SK-N-SH (cell line): ENCODE measurements around the gene MTCH1. TPM values are rescaled to one million over a fixed set of nuclear protein-coding genes. Genes with fewer than 3 reads are reported as not detected.
A peak's percentile ranks its signal among the peaks of the same experiment; 100 is the strongest.

Source experiments
- CTCF ChIA-PET: fragments of 300-600, 350-600 bp; formaldehyde crosslinking; extraction: SDS; loops from one replicate; lab custom pipeline; 2021; lab: Yijun Ruan, JAX
- POLR2A ChIA-PET: fragments of 350-600 bp; sonication (Branson Sonifier 250); formaldehyde crosslinking; extraction: SDS; loops from one replicate; lab custom pipeline; 2020; ENCODE audit warnings: antibody characterized with exemption, inconsistent platforms; lab: Yijun Ruan, JAX
- DNase-seq: peaks from one replicate; pipeline ENCODE4 v3.0.0; 2012
- H2AFZ ChIP-seq: fragments of 200-600 bp; sonication (generic); 2 replicates; pipeline ENCODE4 v1.8.1; 2016; ENCODE audit warnings: antibody characterized with exemption, mild to moderate bottlenecking, low read depth
- H3F3A ChIP-seq: fragments of 200-600 bp; sonication (generic); replicated peaks from 2 replicates; pipeline ENCODE3; 2016; ENCODE audit warnings: antibody characterized with exemption, mild to moderate bottlenecking; ENCODE audit not compliant: insufficient read depth
- H3K27ac ChIP-seq, 2 experiments: fragments of 200-500 bp in 1 of 2; fragments of 200-600 bp in 1 of 2; sonication (Bioruptor generic) in 1 of 2; sonication (generic), shearing (Covaris generic) in 1 of 2; 2 replicates each; pipeline versions ENCODE4 v1.5.1 to v1.6.1; 2014 to 2016; ENCODE audit warnings: low read depth in 2 of 2, inconsistent platforms in 1 of 2, low read length in 1 of 2, mild to moderate bottlenecking in 1 of 2, mixed read lengths in 1 of 2
- H3K27me3 ChIP-seq: fragments of 200-600 bp; sonication (generic), shearing (Covaris generic); 2 replicates; pipeline ENCODE4 v1.6.1; 2016; ENCODE audit warnings: mixed run types; ENCODE audit not compliant: insufficient read depth
- H3K36me3 ChIP-seq, 2 experiments: fragments of 200-500 bp in 1 of 2; fragments of 200-600 bp in 1 of 2; sonication (Bioruptor generic) in 1 of 2; sonication (generic) in 1 of 2; replicated peaks in 1 of 2; 2 replicates each; pipeline versions ENCODE3 to v1.5.1; 2014 to 2016; ENCODE audit warnings: low read length in 1 of 2, mild to moderate bottlenecking in 1 of 2; ENCODE audit not compliant: insufficient read depth in 2 of 2, control insufficient read depth in 1 of 2
- H3K4me1 ChIP-seq, 2 experiments: fragments of 200-500 bp in 1 of 2; fragments of 200-600 bp in 1 of 2; sonication (Bioruptor generic) in 1 of 2; sonication (generic), shearing (Covaris generic) in 1 of 2; 2 replicates each; pipeline versions ENCODE4 v1.5.1 to v1.6.1; 2014 to 2016; ENCODE audit warnings: low read depth in 1 of 2, low read length in 1 of 2, mixed run types in 1 of 2; ENCODE audit not compliant: insufficient read depth in 2 of 2, control insufficient read depth in 1 of 2
- H3K4me2 ChIP-seq: fragments of 200-600 bp; sonication (generic), shearing (Covaris generic); 2 replicates; pipeline ENCODE4 v1.6.1; 2017; ENCODE audit warnings: mixed run types
- H3K4me3 ChIP-seq, 2 experiments: fragments of 200-500 bp in 1 of 2; fragments of 200-600 bp in 1 of 2; sonication (Bioruptor generic) in 1 of 2; sonication (generic), shearing (Covaris generic) in 1 of 2; 2 replicates each; pipeline versions ENCODE4 v1.5.1 to v1.8.1; 2014 to 2016; ENCODE audit warnings: low read depth in 2 of 2, inconsistent platforms in 1 of 2, low read length in 1 of 2, mild to moderate bottlenecking in 1 of 2, mixed read lengths in 1 of 2, moderate library complexity in 1 of 2
- H3K79me2 ChIP-seq: fragments of 200-600 bp; sonication (generic); 2 replicates; pipeline ENCODE4 v1.8.1; 2017; ENCODE audit warnings: mild to moderate bottlenecking; ENCODE audit not compliant: insufficient read depth
- H3K9ac ChIP-seq: fragments of 200-600 bp; sonication (generic); 2 replicates; pipeline ENCODE4 v1.6.1; 2017; ENCODE audit warnings: mixed run types
- H3K9me2 ChIP-seq: fragments of 200-600 bp; sonication (generic); 2 replicates; pipeline ENCODE4 v1.6.1; 2017; ENCODE audit warnings: mixed run types
- H3K9me3 ChIP-seq: fragments of 200-600 bp; sonication (generic); 2 replicates; pipeline ENCODE4 v1.6.1; 2017; ENCODE audit warnings: mixed run types, mild to moderate bottlenecking, moderate library complexity
- H4K20me1 ChIP-seq: fragments of 200-600 bp; sonication (generic); 2 replicates; pipeline ENCODE4 v1.6.1; 2017; ENCODE audit warnings: mild to moderate bottlenecking, mixed run types; ENCODE audit not compliant: insufficient read depth
- FOSL2 ChIP-seq: IDR thresholded peaks from 2 replicates; pipeline ENCODE4 v1.4.0; 2012; ENCODE audit warnings: low read depth, mild to moderate bottlenecking, moderate library complexity, borderline replicate concordance
- JUND ChIP-seq: IDR thresholded peaks from 2 replicates; pipeline ENCODE4 v1.4.0; 2012
- NFIC ChIP-seq: IDR thresholded peaks from 2 replicates; pipeline ENCODE4 v1.4.0; 2012; ENCODE audit warnings: borderline replicate concordance
- PBX3 ChIP-seq: IDR thresholded peaks from 2 replicates; pipeline ENCODE4; 2012
- POLR2AphosphoS5 ChIP-seq: IDR thresholded peaks from 2 replicates; pipeline ENCODE4 v1.6.1; 2012; ENCODE audit warnings: low read depth, low read length
- REST ChIP-seq: IDR thresholded peaks from 2 replicates; pipeline ENCODE4 v1.6.1; 2012; ENCODE audit warnings: mild to moderate bottlenecking, low read depth, low read length, moderate library complexity
- RFX5 ChIP-seq: IDR thresholded peaks from 2 replicates; pipeline ENCODE4 v1.6.1; 2012; ENCODE audit warnings: mild to moderate bottlenecking, improper control_type of control experiment, low read length
- RXRA ChIP-seq: IDR thresholded peaks from 2 replicates; pipeline ENCODE4 v1.4.0; 2012; ENCODE audit warnings: low read depth, mild to moderate bottlenecking, borderline replicate concordance
- TCF12 ChIP-seq: IDR thresholded peaks from 2 replicates; pipeline ENCODE4 v1.4.0; 2012
- USF2 ChIP-seq: fragments of 150-350 bp; IDR thresholded peaks from 2 replicates; pipeline ENCODE4 v1.6.1; 2017; ENCODE audit warnings: antibody characterized with exemption, low read length, low read depth, borderline replicate concordance
- YY1 ChIP-seq: IDR thresholded peaks from 2 replicates; pipeline ENCODE4 v1.4.0; 2012; ENCODE audit warnings: low read depth, mild to moderate bottlenecking
- ZBTB33 ChIP-seq: IDR thresholded peaks from 2 replicates; pipeline ENCODE4 v1.4.0; 2012; ENCODE audit warnings: low read depth, borderline replicate concordance
- WGBS: methylation state at CpG from one replicate; pipeline ENCODE4 v1.1.6; 2017; ENCODE audit warnings: low lambda C conversion rate; 5-methylcytosine and 5-hydroxymethylcytosine counted together
- polyA plus RNA-seq, 3 experiments: library from polyadenylated mRNA; depleted of rRNA; stranded (reverse); fragments of >200 nt; gene quantifications; 2 replicates each; pipeline ENCODE4 v1.2.3, GENCODE V29; 2012

The MTCH1 gene
- polyA plus RNA-seq, 1 of the 3 experiments (the other 2 are of a cell fraction): 151 TPM

GRCh38 chr6:36964349-36964748 lies 21.6 kb downstream of the MTCH1 start:
- no peak overlapping the region; a peak in 1 of 4 replicates for H3K27ac ChIP-seq
- no peak for DNase-seq
- H3F3A ChIP-seq: peaks cover 21% of the 10 kb centered on the region
- no peaks in the 10 kb centered on the region for H3K9me3 ChIP-seq
- no peak overlapping the region for H3K9ac ChIP-seq
- 78% methylated on average over 3 of the region's 6 CpGs for WGBS
- peaks cover 3 to 14% of the 10 kb centered on the region in 2 experiments; a peak in 1 of 4 replicates for H3K4me1 ChIP-seq
- H3K27me3 ChIP-seq: no peaks in the 10 kb centered on the region
- no peak overlapping the region for H3K4me2 ChIP-seq
- POLR2A ChIA-PET: no interaction called here
- H2AFZ ChIP-seq: no peak overlapping the region
- CTCF ChIA-PET: interaction anchor here (0.7 to 1.6 kb wide), 5 partner anchors 14 to 54 kb away, joined by 3 to 4 read pairs (median 3); no protein-coding TSS in a partner anchor
- H3K9me2 ChIP-seq: no peaks in the 10 kb centered on the region
- no peak for TF ChIP-seq YY1
- TF ChIP-seq JUND: no peak
- TF ChIP-seq FOSL2: no peak
- no peak for TF ChIP-seq TCF12
- no peak for TF ChIP-seq RXRA
- no peak overlapping the region for H3K4me3 ChIP-seq
- H3K79me2 ChIP-seq: no peaks in the 10 kb centered on the region
- H3K36me3 ChIP-seq: peaks cover 6 to 25% of the 10 kb centered on the region in 2 experiments
- H4K20me1 ChIP-seq: peaks cover 6% of the 10 kb centered on the region; the same call in 1 of the 2 replicates

- H3K9me3 ChIP-seq: no peaks in the 10 kb centered on the region
- no peak overlapping the region for H3K9ac ChIP-seq
- DNase-seq: no peak
- 72% methylated on average over 8 of the region's 11 CpGs for WGBS
- ChIA-PET CTCF (interaction anchor here (1.0 to 1.4 kb wide), 3 partner anchors 14 to 55 kb away, joined by 3 to 4 read pairs (median 4); no protein-coding TSS in a partner anchor), POLR2A (no interaction called here)
- TF ChIP-seq RXRA (no peak), PBX3 (no peak), NFIC (peak; percentile 53)
- peaks cover 6 to 18% of the 10 kb centered on the region in 2 experiments for H3K36me3 ChIP-seq
- no peak overlapping the region; a peak in 1 of 4 replicates for H3K27ac ChIP-seq
- H3K79me2 ChIP-seq: no peaks in the 10 kb centered on the region
- H2AFZ ChIP-seq: no peak overlapping the region
- H3F3A ChIP-seq: peaks cover 21% of the 10 kb centered on the region
- peaks cover 3 to 14% of the 10 kb centered on the region in 2 experiments; a peak in 1 of 4 replicates for H3K4me1 ChIP-seq
- H3K4me2 ChIP-seq: no peak overlapping the region
- no peaks in the 10 kb centered on the region for H3K9me2 ChIP-seq
- peaks cover 6% of the 10 kb centered on the region; the same call in 1 of the 2 replicates for H4K20me1 ChIP-seq
- H3K27me3 ChIP-seq: no peaks in the 10 kb centered on the region
- H3K4me3 ChIP-seq: no peak overlapping the region
Observed at GRCh38 chr6:36963451-36964290, 22.3 kb downstream of the MTCH1 start.

GRCh38 chr6:36962874-36963273 lies 23.1 kb downstream of the MTCH1 start:
- Histone ChIP-seq H3K4me2 (no peak overlapping the region), H3K27ac (no peak overlapping the region), H4K20me1 (no peaks in the 10 kb centered on the region), H3K79me2 (no peaks in the 10 kb centered on the region), H3K9me2 (no peaks in the 10 kb centered on the region), H2AFZ (no peak overlapping the region), H3F3A (peaks cover 21% of the 10 kb centered on the region), H3K27me3 (no peaks in the 10 kb centered on the region), H3K36me3 (peaks cover 0 to 10% of the 10 kb centered on the region in 2 experiments), H3K4me1 (peaks cover 3 to 14% of the 10 kb centered on the region in 2 experiments; a peak in 1 of 4 replicates), H3K4me3 (no peak overlapping the region), H3K9ac (no peak overlapping the region), H3K9me3 (no peaks in the 10 kb centered on the region)
- ChIA-PET CTCF (no interaction called here), POLR2A (no interaction called here)
- 87% methylated on average over 11 of the region's 12 CpGs for WGBS
- no peak for DNase-seq
- TF ChIP-seq POLR2AphosphoS5 (no peak), USF2 (no peak), RFX5 (no peak), JUND (no peak), ZBTB33 (no peak), REST (no peak), TCF12 (no peak)
